ENCODE measurements around the gene BMP6.

DNA sequence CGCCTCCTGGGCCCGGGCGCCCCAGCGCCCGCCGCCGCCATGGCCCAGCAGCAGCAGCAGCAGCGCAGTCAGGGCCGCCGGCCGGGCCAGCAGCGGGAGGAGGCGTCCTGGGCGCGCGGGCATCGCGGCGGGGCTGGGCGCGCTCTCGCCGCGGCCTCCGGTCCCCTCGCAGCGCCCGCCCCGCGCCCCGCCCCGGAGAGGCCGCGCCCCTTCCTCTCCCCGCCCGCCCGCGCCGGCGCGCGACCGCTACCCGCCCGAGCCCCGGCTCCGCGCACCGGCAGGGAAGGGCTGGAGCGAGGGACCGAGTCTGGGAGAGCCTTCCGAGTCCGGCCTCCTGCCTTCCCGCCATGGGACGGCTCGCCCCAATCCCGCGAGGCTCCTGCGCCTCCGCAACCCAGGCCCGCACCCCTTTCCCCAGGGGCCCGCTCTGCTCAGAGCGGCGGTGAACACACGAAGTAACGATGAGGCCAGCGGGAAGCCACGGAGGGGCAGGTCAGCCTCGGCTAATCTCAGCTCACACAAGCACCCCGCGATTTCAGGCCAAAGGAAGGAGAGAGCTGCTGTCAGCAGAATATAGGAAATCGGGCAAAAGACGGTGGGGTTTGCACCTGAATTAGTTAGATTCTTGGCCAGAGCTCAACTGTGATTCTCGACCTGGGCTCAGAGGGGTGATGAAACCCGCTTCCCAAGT lies 184.9 kb downstream of the BMP6 start, which contains the start of gene TXNDC5:
- TF ChIP-seq POLR2A (IDR thresholded peaks at IDR 0.05) (no peak), EP300 (IDR thresholded peaks at IDR 0.05) (no peak)
- TF ChIP-seq, protein P1, sequence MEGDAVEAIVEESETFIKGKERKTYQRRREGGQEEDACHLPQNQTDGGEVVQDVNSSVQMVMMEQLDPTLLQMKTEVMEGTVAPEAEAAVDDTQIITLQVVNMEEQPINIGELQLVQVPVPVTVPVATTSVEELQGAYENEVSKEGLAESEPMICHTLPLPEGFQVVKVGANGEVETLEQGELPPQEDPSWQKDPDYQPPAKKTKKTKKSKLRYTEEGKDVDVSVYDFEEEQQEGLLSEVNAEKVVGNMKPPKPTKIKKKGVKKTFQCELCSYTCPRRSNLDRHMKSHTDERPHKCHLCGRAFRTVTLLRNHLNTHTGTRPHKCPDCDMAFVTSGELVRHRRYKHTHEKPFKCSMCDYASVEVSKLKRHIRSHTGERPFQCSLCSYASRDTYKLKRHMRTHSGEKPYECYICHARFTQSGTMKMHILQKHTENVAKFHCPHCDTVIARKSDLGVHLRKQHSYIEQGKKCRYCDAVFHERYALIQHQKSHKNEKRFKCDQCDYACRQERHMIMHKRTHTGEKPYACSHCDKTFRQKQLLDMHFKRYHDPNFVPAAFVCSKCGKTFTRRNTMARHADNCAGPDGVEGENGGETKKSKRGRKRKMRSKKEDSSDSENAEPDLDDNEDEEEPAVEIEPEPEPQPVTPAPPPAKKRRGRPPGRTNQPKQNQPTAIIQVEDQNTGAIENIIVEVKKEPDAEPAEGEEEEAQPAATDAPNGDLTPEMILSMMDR (IDR thresholded peaks at IDR 0.05) = no peak

Data from sigmoid colon (tissue), 4 donors.